DND-41 (cell line): ENCODE measurements around the gene DIS3L2.

Experiments used
- CTCF ChIP-seq: IDR thresholded peaks from 2 replicates; pipeline ENCODE4 v1.5.1; 2012; ENCODE audit warnings: borderline replicate concordance, low read length, moderate library complexity, mild to moderate bottlenecking; ENCODE audit not compliant: poor library complexity, severe bottlenecking; ENCODE audit errors: extremely low read depth
- EZH2 ChIP-seq: IDR thresholded peaks from 3 replicates; pipeline ENCODE4 v1.6.1; 2012; ENCODE audit warnings: borderline replicate concordance, low read depth, mild to moderate bottlenecking, moderate library complexity, low read length, inconsistent platforms; ENCODE audit not compliant: severe bottlenecking

- TF ChIP-seq CTCF (no peak), EZH2 (no peak)
Observed at GRCh38 chr2:232183279-232183678, 221.8 kb downstream of the DIS3L2 start.
